DOHH2 (cell line): ENCODE results near the gene SLC2A2.

ENCODE experiments used
- H3F3A ChIP-seq: fragments of 200-600 bp; sonication (generic), shearing (Covaris generic); 2 replicates; pipeline ENCODE4 v1.6.0; 2016; ENCODE audit warnings: antibody characterized with exemption, mild to moderate bottlenecking; ENCODE audit not compliant: control insufficient read depth, insufficient read depth
- H3K27ac ChIP-seq: fragments of 200-600 bp; sonication (generic); 2 replicates; pipeline ENCODE4 v1.5.1; 2014; ENCODE audit warnings: low read depth, mild to moderate bottlenecking, low read length, moderate library complexity
- H3K27me3 ChIP-seq: fragments of 200-600 bp; sonication (generic); 2 replicates; pipeline ENCODE4 v1.6.1; 2014; ENCODE audit warnings: mild to moderate bottlenecking, low read length, mixed read lengths; ENCODE audit not compliant: control insufficient read depth
- H3K36me3 ChIP-seq: fragments of 200-600 bp; sonication (generic); 2 replicates; pipeline ENCODE4 v1.6.1; 2014; ENCODE audit warnings: mild to moderate bottlenecking, low read length, moderate library complexity, mixed read lengths; ENCODE audit not compliant: control insufficient read depth
- H3K4me1 ChIP-seq: fragments of 200-600 bp; sonication (generic); 2 replicates; pipeline ENCODE4 v1.6.1; 2014; ENCODE audit warnings: mild to moderate bottlenecking, low read length, mixed read lengths; ENCODE audit not compliant: control insufficient read depth
- H3K4me2 ChIP-seq: fragments of 200-600 bp; sonication (generic); 2 replicates; pipeline ENCODE4 v1.6.0; 2014; ENCODE audit warnings: mild to moderate bottlenecking, low read length, moderate library complexity
- H3K4me3 ChIP-seq: fragments of 200-600 bp; sonication (generic); 2 replicates; pipeline ENCODE4 v1.5.1; 2014; ENCODE audit warnings: mild to moderate bottlenecking, low read length, mixed read lengths
- H3K79me2 ChIP-seq: fragments of 200-600 bp; sonication (generic); 2 replicates; pipeline ENCODE4 v1.6.1; 2014; ENCODE audit warnings: mild to moderate bottlenecking, low read length, mixed read lengths; ENCODE audit not compliant: control insufficient read depth
- H3K9me2 ChIP-seq: fragments of 200-600 bp; sonication (generic); replicated peaks from 2 replicates; pipeline ENCODE4 v1.6.1; 2014; ENCODE audit warnings: mild to moderate bottlenecking, low read length, mixed read lengths; ENCODE audit not compliant: control insufficient read depth
- H3K9me3 ChIP-seq: fragments of 200-600 bp; sonication (generic); 2 replicates; pipeline ENCODE4 v1.6.1; 2014; ENCODE audit warnings: antibody characterized with exemption, low read length, mixed read lengths; ENCODE audit not compliant: control insufficient read depth, insufficient read depth
- H4K20me1 ChIP-seq: fragments of 200-600 bp; sonication (generic); 2 replicates; pipeline ENCODE4 v1.6.0; 2014; ENCODE audit warnings: low read depth, mild to moderate bottlenecking, antibody characterized with exemption, low read length, moderate library complexity; ENCODE audit not compliant: control insufficient read depth, insufficient read depth
- CTCF ChIP-seq: fragments of 200-600 bp; sonication (generic); IDR thresholded peaks from one replicate; pipeline ENCODE4 v1.5.1; 2014; ENCODE audit warnings: antibody characterized with exemption, mild to moderate bottlenecking, low read depth, low read length; ENCODE audit not compliant: poor library complexity, severe bottlenecking
- EZH2phosphoT487 ChIP-seq: fragments of 200-600 bp; sonication (generic); IDR thresholded peaks from 2 replicates; pipeline ENCODE4 v1.6.1; 2017; ENCODE audit warnings: borderline replicate concordance, mild to moderate bottlenecking, antibody characterized with exemption, low read length, moderate library complexity, mixed read lengths

SLC2A2 gene

GRCh38 chr3:171028025-171028778 lies 1.7 kb upstream of the SLC2A2 start:
- TF ChIP-seq CTCF (no peak), EZH2phosphoT487 (no peak)
- no peaks in the 10 kb centered on the region for H3K36me3 ChIP-seq

GRCh38 chr3:171023566-171023965 lies 3.0 kb downstream of the SLC2A2 start:
- H3K36me3 ChIP-seq: no peaks in the 10 kb centered on the region
- no peaks in the 10 kb centered on the region for H3K9me3 ChIP-seq
- H3K4me1 ChIP-seq: no peaks in the 10 kb centered on the region
- no peaks in the 10 kb centered on the region; the same call in 1 of the 2 replicates for H3K27me3 ChIP-seq
- H3K4me3 ChIP-seq: no peak overlapping the region
- no peak for TF ChIP-seq EZH2phosphoT487
- H4K20me1 ChIP-seq: no peaks in the 10 kb centered on the region
- no peaks in the 10 kb centered on the region for H3K79me2 ChIP-seq
- H3K4me2 ChIP-seq: no peak overlapping the region
- H3K27ac ChIP-seq: no peak overlapping the region
- H3F3A ChIP-seq: no peaks in the 10 kb centered on the region
- H3K9me2 ChIP-seq: no peaks in the 10 kb centered on the region

More at GRCh38 chr3:171028025-171028778, 1.7 kb upstream of the SLC2A2 start:
- Histone ChIP-seq H3K4me2 (no peak overlapping the region), H3K27ac (no peak overlapping the region), H3F3A (no peaks in the 10 kb centered on the region), H4K20me1 (no peaks in the 10 kb centered on the region), H3K79me2 (no peaks in the 10 kb centered on the region), H3K27me3 (no peaks in the 10 kb centered on the region; the same call in 1 of the 2 replicates), H3K4me1 (no peaks in the 10 kb centered on the region), H3K4me3 (no peak overlapping the region), H3K9me3 (no peaks in the 10 kb centered on the region), H3K9me2 (no peaks in the 10 kb centered on the region)

GRCh38 chr3:171021377-171021776 lies 5.1 kb downstream of the SLC2A2 start:
- no peak for TF ChIP-seq CTCF
- no peak for TF ChIP-seq EZH2phosphoT487
- no peaks in the 10 kb centered on the region for H3K9me3 ChIP-seq
- H3K9me2 ChIP-seq: no peaks in the 10 kb centered on the region
- no peak overlapping the region for H3K4me2 ChIP-seq
- no peaks in the 10 kb centered on the region for H4K20me1 ChIP-seq
- H3K27ac ChIP-seq: no peak overlapping the region
- H3K4me1 ChIP-seq: no peaks in the 10 kb centered on the region
- H3K79me2 ChIP-seq: no peaks in the 10 kb centered on the region
- H3F3A ChIP-seq: no peaks in the 10 kb centered on the region
- H3K4me3 ChIP-seq: no peak overlapping the region
- no peaks in the 10 kb centered on the region; the same call in 1 of the 2 replicates for H3K27me3 ChIP-seq
- no peaks in the 10 kb centered on the region for H3K36me3 ChIP-seq

- H3K4me1 ChIP-seq: no peaks in the 10 kb centered on the region
These were observed 8.2 kb downstream of the SLC2A2 start for GRCh38 chr3:171018156-171018935.

More at GRCh38 chr3:171018156-171018935, 8.2 kb downstream of the SLC2A2 start:
- Histone ChIP-seq H3F3A (no peaks in the 10 kb centered on the region), H3K79me2 (no peaks in the 10 kb centered on the region), H3K9me2 (no peaks in the 10 kb centered on the region), H3K27ac (no peak overlapping the region), H3K4me3 (no peak overlapping the region), H3K4me2 (no peak overlapping the region), H4K20me1 (no peaks in the 10 kb centered on the region), H3K27me3 (no peaks in the 10 kb centered on the region), H3K9me3 (no peaks in the 10 kb centered on the region), H3K36me3 (no peaks in the 10 kb centered on the region)
- no peak for TF ChIP-seq EZH2phosphoT487
- no peak for TF ChIP-seq CTCF
